Measurements from ENCODE around the gene SRPK2.
"Not testable (repeated sequence)": the region's sequence is repeated elsewhere in the genome, so short reads cannot be mapped to it uniquely, and the experiment has no call there.

SRPK2 gene

GRCh38 chr7:105330526-105330925 is 58.2 kb downstream of the SRPK2 start:
- Histone ChIP-seq H3K27ac (ENCODE audit: low read length) (no peak overlapping the region), H3K9ac (ENCODE audit: low read length) (no peak overlapping the region), H3K36me3 (ENCODE audit: control insufficient read depth, low read depth, low read length) (no peaks in the 10 kb centered on the region), H3K4me1 (ENCODE audit: control insufficient read depth, low read depth, low read length) (no peaks in the 10 kb centered on the region), H3K27me3 (ENCODE audit: control insufficient read depth, insufficient read depth, low read length) (no peaks in the 10 kb centered on the region), H3K4me3 (ENCODE audit: low read length) (no peak overlapping the region), H3K9me3 (ENCODE audit: control insufficient read depth, low read depth, low read length) (no peaks in the 10 kb centered on the region)

GRCh38 chr7:105327201-105327600 is 61.5 kb downstream of the SRPK2 start:
- Histone ChIP-seq H3K9me3 (ENCODE audit: control insufficient read depth, low read depth, low read length) (no peaks in the 10 kb centered on the region), H3K4me1 (ENCODE audit: control insufficient read depth, low read depth, low read length) (no peaks in the 10 kb centered on the region), H3K27ac (ENCODE audit: low read length) (no peak overlapping the region), H3K4me3 (ENCODE audit: low read length) (no peak overlapping the region), H3K27me3 (ENCODE audit: control insufficient read depth, insufficient read depth, low read length) (no peaks in the 10 kb centered on the region), H3K9ac (ENCODE audit: low read length) (no peak overlapping the region), H3K36me3 (ENCODE audit: control insufficient read depth, low read depth, low read length) (no peaks in the 10 kb centered on the region)

GRCh38 chr7:105325216-105325904 is 63.4 kb downstream of the SRPK2 start:
- H3K9me3 ChIP-seq (ENCODE audit: control insufficient read depth, low read depth, low read length), result no peaks in the 10 kb centered on the region
- no peaks in the 10 kb centered on the region for H3K36me3 ChIP-seq (ENCODE audit: control insufficient read depth, low read depth, low read length)
- no peak overlapping the region for H3K27ac ChIP-seq (ENCODE audit: low read length)
- H3K4me3 ChIP-seq (ENCODE audit: low read length), result no peak overlapping the region
- no peak overlapping the region for H3K9ac ChIP-seq (ENCODE audit: low read length)
- H3K4me1 ChIP-seq (ENCODE audit: control insufficient read depth, low read depth, low read length), result no peaks in the 10 kb centered on the region
- H3K27me3 ChIP-seq (ENCODE audit: control insufficient read depth, insufficient read depth, low read length), result no peaks in the 10 kb centered on the region

GRCh38 chr7:105324606-105325005 is 64.1 kb downstream of the SRPK2 start:
- not testable (repeated sequence) for H3K9ac ChIP-seq (ENCODE audit: low read length); H3K9me3 ChIP-seq (ENCODE audit: control insufficient read depth, low read depth, low read length); H3K4me1 ChIP-seq (ENCODE audit: control insufficient read depth, low read depth, low read length); H3K27me3 ChIP-seq (ENCODE audit: control insufficient read depth, insufficient read depth, low read length); H3K27ac ChIP-seq (ENCODE audit: low read length); H3K36me3 ChIP-seq (ENCODE audit: control insufficient read depth, low read depth, low read length); H3K4me3 ChIP-seq (ENCODE audit: low read length)

GRCh38 chr7:105323366-105323765 is 65.4 kb downstream of the SRPK2 start:
- no peak overlapping the region for H3K4me3 ChIP-seq (ENCODE audit: low read length)
- no peaks in the 10 kb centered on the region for H3K27me3 ChIP-seq (ENCODE audit: control insufficient read depth, insufficient read depth, low read length)
- no peak overlapping the region for H3K27ac ChIP-seq (ENCODE audit: low read length)
- H3K9me3 ChIP-seq (ENCODE audit: control insufficient read depth, low read depth, low read length), result no peaks in the 10 kb centered on the region
- H3K4me1 ChIP-seq (ENCODE audit: control insufficient read depth, low read depth, low read length), result no peaks in the 10 kb centered on the region
- no peak overlapping the region for H3K9ac ChIP-seq (ENCODE audit: low read length)
- H3K36me3 ChIP-seq (ENCODE audit: control insufficient read depth, low read depth, low read length), result no peaks in the 10 kb centered on the region

GRCh38 chr7:105322655-105323277 is 66.0 kb downstream of the SRPK2 start:
- H3K9me3 ChIP-seq (ENCODE audit: control insufficient read depth, low read depth, low read length), result no peaks in the 10 kb centered on the region
- H3K36me3 ChIP-seq (ENCODE audit: control insufficient read depth, low read depth, low read length), result no peaks in the 10 kb centered on the region
- no peaks in the 10 kb centered on the region for H3K27me3 ChIP-seq (ENCODE audit: control insufficient read depth, insufficient read depth, low read length)
- H3K4me3 ChIP-seq (ENCODE audit: low read length), result no peak overlapping the region
- H3K9ac ChIP-seq (ENCODE audit: low read length), result no peak overlapping the region
- no peak overlapping the region for H3K27ac ChIP-seq (ENCODE audit: low read length)
- no peaks in the 10 kb centered on the region for H3K4me1 ChIP-seq (ENCODE audit: control insufficient read depth, low read depth, low read length)

GRCh38 chr7:105321754-105322455 is 66.8 kb downstream of the SRPK2 start:
- H3K4me3 ChIP-seq (ENCODE audit: low read length), result no peak overlapping the region
- H3K4me1 ChIP-seq (ENCODE audit: control insufficient read depth, low read depth, low read length), result no peaks in the 10 kb centered on the region
- H3K9me3 ChIP-seq (ENCODE audit: control insufficient read depth, low read depth, low read length), result no peaks in the 10 kb centered on the region
- no peaks in the 10 kb centered on the region for H3K27me3 ChIP-seq (ENCODE audit: control insufficient read depth, insufficient read depth, low read length)
- H3K36me3 ChIP-seq (ENCODE audit: control insufficient read depth, low read depth, low read length), result no peaks in the 10 kb centered on the region
- no peak overlapping the region for H3K27ac ChIP-seq (ENCODE audit: low read length)
- no peak overlapping the region for H3K9ac ChIP-seq (ENCODE audit: low read length)

- Histone ChIP-seq H3K27ac (ENCODE audit: low read length) (no peak overlapping the region), H3K27me3 (ENCODE audit: control insufficient read depth, insufficient read depth, low read length) (no peaks in the 10 kb centered on the region), H3K9me3 (ENCODE audit: control insufficient read depth, low read depth, low read length) (no peaks in the 10 kb centered on the region), H3K36me3 (ENCODE audit: control insufficient read depth, low read depth, low read length) (no peaks in the 10 kb centered on the region), H3K4me1 (ENCODE audit: control insufficient read depth, low read depth, low read length) (peaks cover 7% of the 10 kb centered on the region), H3K4me3 (ENCODE audit: low read length) (no peak overlapping the region), H3K9ac (ENCODE audit: low read length) (no peak overlapping the region)
Measured at GRCh38 chr7:105320896-105321295, 67.8 kb downstream of the SRPK2 start.

- no peaks in the 10 kb centered on the region for H3K36me3 ChIP-seq (ENCODE audit: control insufficient read depth, low read depth, low read length)
- no peaks in the 10 kb centered on the region for H3K9me3 ChIP-seq (ENCODE audit: control insufficient read depth, low read depth, low read length)
- no peaks in the 10 kb centered on the region for H3K27me3 ChIP-seq (ENCODE audit: control insufficient read depth, insufficient read depth, low read length)
- H3K4me1 ChIP-seq (ENCODE audit: control insufficient read depth, low read depth, low read length), result peaks cover 7% of the 10 kb centered on the region
- no peak overlapping the region for H3K9ac ChIP-seq (ENCODE audit: low read length)
- no peak overlapping the region for H3K4me3 ChIP-seq (ENCODE audit: low read length)
- no peak overlapping the region for H3K27ac ChIP-seq (ENCODE audit: low read length)
Measured at GRCh38 chr7:105319578-105319977, 69.1 kb downstream of the SRPK2 start.

GRCh38 chr7:105316578-105317344 is 72.0 kb downstream of the SRPK2 start:
- H3K4me3 ChIP-seq (ENCODE audit: low read length), result no peak overlapping the region
- no peak overlapping the region for H3K27ac ChIP-seq (ENCODE audit: low read length)
- no peak overlapping the region for H3K9ac ChIP-seq (ENCODE audit: low read length)
- H3K4me1 ChIP-seq (ENCODE audit: control insufficient read depth, low read depth, low read length), result peaks cover 7% of the 10 kb centered on the region
- H3K27me3 ChIP-seq (ENCODE audit: control insufficient read depth, insufficient read depth, low read length), result no peaks in the 10 kb centered on the region
- no peaks in the 10 kb centered on the region for H3K9me3 ChIP-seq (ENCODE audit: control insufficient read depth, low read depth, low read length)
- no peaks in the 10 kb centered on the region for H3K36me3 ChIP-seq (ENCODE audit: control insufficient read depth, low read depth, low read length)

- H3K9ac ChIP-seq (ENCODE audit: low read length), result no peak overlapping the region
- no peak overlapping the region for H3K4me3 ChIP-seq (ENCODE audit: low read length)
- no peaks in the 10 kb centered on the region for H3K36me3 ChIP-seq (ENCODE audit: control insufficient read depth, low read depth, low read length)
- peaks cover 7% of the 10 kb centered on the region for H3K4me1 ChIP-seq (ENCODE audit: control insufficient read depth, low read depth, low read length)
- no peak overlapping the region for H3K27ac ChIP-seq (ENCODE audit: low read length)
- H3K27me3 ChIP-seq (ENCODE audit: control insufficient read depth, insufficient read depth, low read length), result no peaks in the 10 kb centered on the region
- no peaks in the 10 kb centered on the region for H3K9me3 ChIP-seq (ENCODE audit: control insufficient read depth, low read depth, low read length)
Measured at GRCh38 chr7:105315357-105315756, 73.4 kb downstream of the SRPK2 start.

Measured in iPS-18a (cell line).